ENCODE data around the gene NAV2.

GRCh38 chr11:20031155-20032001 lies 318.7 kb downstream of the NAV2 start:
- TF ChIP-seq, protein P1, sequence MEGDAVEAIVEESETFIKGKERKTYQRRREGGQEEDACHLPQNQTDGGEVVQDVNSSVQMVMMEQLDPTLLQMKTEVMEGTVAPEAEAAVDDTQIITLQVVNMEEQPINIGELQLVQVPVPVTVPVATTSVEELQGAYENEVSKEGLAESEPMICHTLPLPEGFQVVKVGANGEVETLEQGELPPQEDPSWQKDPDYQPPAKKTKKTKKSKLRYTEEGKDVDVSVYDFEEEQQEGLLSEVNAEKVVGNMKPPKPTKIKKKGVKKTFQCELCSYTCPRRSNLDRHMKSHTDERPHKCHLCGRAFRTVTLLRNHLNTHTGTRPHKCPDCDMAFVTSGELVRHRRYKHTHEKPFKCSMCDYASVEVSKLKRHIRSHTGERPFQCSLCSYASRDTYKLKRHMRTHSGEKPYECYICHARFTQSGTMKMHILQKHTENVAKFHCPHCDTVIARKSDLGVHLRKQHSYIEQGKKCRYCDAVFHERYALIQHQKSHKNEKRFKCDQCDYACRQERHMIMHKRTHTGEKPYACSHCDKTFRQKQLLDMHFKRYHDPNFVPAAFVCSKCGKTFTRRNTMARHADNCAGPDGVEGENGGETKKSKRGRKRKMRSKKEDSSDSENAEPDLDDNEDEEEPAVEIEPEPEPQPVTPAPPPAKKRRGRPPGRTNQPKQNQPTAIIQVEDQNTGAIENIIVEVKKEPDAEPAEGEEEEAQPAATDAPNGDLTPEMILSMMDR (IDR thresholded peaks at IDR 0.05): no peak
- TF ChIP-seq EP300 (IDR thresholded peaks at IDR 0.05) (no peak), POLR2A (IDR thresholded peaks at IDR 0.05) (no peak)
